ENCODE measurements around the gene OR51B5.
"Not testable (repeated sequence)": the region's sequence is repeated elsewhere in the genome, so short reads cannot be mapped to it uniquely, and the experiment has no call there.

Gene OR51B5

GRCh38 chr11:5366856-5367255 lies 23.5 kb upstream of the OR51B5 start:
- Histone ChIP-seq H3K4me1 (ENCODE audit: low read length) (peaks cover 24% of the 10 kb centered on the region), H3K9ac (ENCODE audit: low read length) (no peak overlapping the region), H3K36me3 (replicated peaks; ENCODE audit: low read depth, low read length) (no peaks in the 10 kb centered on the region), H4K20me1 (ENCODE audit: insufficient read depth, low read length) (no peaks in the 10 kb centered on the region), H2AFZ (ENCODE audit: low read depth, low read length) (no peak overlapping the region), H3K79me2 (ENCODE audit: low read length) (no peaks in the 10 kb centered on the region), H3K4me3 (ENCODE audit: low read length) (no peak overlapping the region), H3K9me3 (ENCODE audit: insufficient read depth, low read length) (no peaks in the 10 kb centered on the region), H3K27ac (ENCODE audit: low read length) (no peak overlapping the region), H3K4me2 (ENCODE audit: low read length) (no peak overlapping the region), H3K27me3 (ENCODE audit: low read depth, low read length) (no peaks in the 10 kb centered on the region)
- TF ChIP-seq EZH2phosphoT487 (IDR thresholded peaks at IDR 0.05; ENCODE audit: low read depth): no peak
- no peak for TF ChIP-seq CTCF (IDR thresholded peaks at IDR 0.05; ENCODE audit: low read depth, low read length)

DNA sequence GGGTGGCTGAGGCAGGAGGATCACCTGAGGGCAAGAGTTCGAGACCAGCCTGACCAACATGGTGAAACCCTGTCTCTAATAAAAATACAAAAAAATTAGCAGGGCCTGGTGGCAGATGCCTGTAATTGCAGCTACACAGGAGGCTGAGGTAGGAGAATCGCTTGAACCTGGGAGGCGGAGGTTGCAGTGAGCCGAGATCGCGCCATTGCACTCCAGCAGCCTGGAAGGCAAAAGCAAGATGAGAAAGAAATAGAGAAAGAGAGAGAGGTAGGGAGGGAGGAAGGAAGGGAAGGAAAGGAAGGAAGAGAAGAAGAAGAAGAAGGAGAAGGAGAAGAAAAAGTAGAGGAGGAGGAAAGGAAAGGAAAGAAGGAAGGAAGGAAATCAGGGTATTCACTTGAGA lies 23.0 kb upstream of the OR51B5 start:
- H3K27ac ChIP-seq (ENCODE audit: low read length); H4K20me1 ChIP-seq (ENCODE audit: insufficient read depth, low read length); H3K36me3 ChIP-seq (replicated peaks; ENCODE audit: low read depth, low read length); H3K4me3 ChIP-seq (ENCODE audit: low read length); H2AFZ ChIP-seq (ENCODE audit: low read depth, low read length); H3K4me2 ChIP-seq (ENCODE audit: low read length); H3K9ac ChIP-seq (ENCODE audit: low read length); H3K79me2 ChIP-seq (ENCODE audit: low read length); H3K9me3 ChIP-seq (ENCODE audit: insufficient read depth, low read length); H3K27me3 ChIP-seq (ENCODE audit: low read depth, low read length): not testable (repeated sequence)
- H3K4me1 ChIP-seq (ENCODE audit: low read length): peaks cover 24% of the 10 kb centered on the region

DNA sequence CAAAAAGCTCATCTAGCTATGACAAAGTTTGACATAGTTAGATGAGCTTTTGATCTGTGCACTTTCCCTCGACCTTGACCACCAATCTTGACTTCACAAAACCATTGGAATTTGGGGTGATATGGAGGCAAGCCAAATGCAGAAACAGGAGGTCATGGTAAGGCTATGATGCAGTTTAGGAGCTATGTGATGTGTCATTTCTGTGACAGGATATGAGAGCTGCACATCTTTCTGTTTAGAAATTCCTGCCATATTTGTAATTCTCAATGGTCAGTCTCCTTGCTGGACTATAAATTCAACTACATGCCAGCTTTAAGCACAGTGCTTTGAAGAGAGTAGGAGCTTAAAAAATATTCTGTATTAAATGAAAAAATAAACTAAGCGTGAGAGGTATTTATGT lies 20.9 kb upstream of the OR51B5 start:
- H3K9ac ChIP-seq (ENCODE audit: low read length): no peak overlapping the region
- H2AFZ ChIP-seq (ENCODE audit: low read depth, low read length): no peak overlapping the region
- H3K9me3 ChIP-seq (ENCODE audit: insufficient read depth, low read length): no peaks in the 10 kb centered on the region
- H4K20me1 ChIP-seq (ENCODE audit: insufficient read depth, low read length): no peaks in the 10 kb centered on the region
- H3K79me2 ChIP-seq (ENCODE audit: low read length): no peaks in the 10 kb centered on the region
- H3K4me3 ChIP-seq (ENCODE audit: low read length): no peak overlapping the region
- no peak overlapping the region for H3K4me2 ChIP-seq (ENCODE audit: low read length)
- H3K4me1 ChIP-seq (ENCODE audit: low read length): peaks cover 24% of the 10 kb centered on the region
- no peak for TF ChIP-seq CTCF (IDR thresholded peaks at IDR 0.05; ENCODE audit: low read depth, low read length)
- no peak for TF ChIP-seq EZH2phosphoT487 (IDR thresholded peaks at IDR 0.05; ENCODE audit: low read depth)
- no peak overlapping the region for H3K27ac ChIP-seq (ENCODE audit: low read length)
- H3K36me3 ChIP-seq (replicated peaks; ENCODE audit: low read depth, low read length): no peaks in the 10 kb centered on the region
- no peaks in the 10 kb centered on the region for H3K27me3 ChIP-seq (ENCODE audit: low read depth, low read length)

GRCh38 chr11:5363679-5364078 lies 20.4 kb upstream of the OR51B5 start:
- TF ChIP-seq CTCF (IDR thresholded peaks at IDR 0.05; ENCODE audit: low read depth, low read length) (no peak), EZH2phosphoT487 (IDR thresholded peaks at IDR 0.05; ENCODE audit: low read depth) (no peak)
- peaks cover 20% of the 10 kb centered on the region for H3K4me1 ChIP-seq (ENCODE audit: low read length)
- no peak overlapping the region for H3K9ac ChIP-seq (ENCODE audit: low read length)
- no peak overlapping the region for H3K4me3 ChIP-seq (ENCODE audit: low read length)
- H3K79me2 ChIP-seq (ENCODE audit: low read length): no peaks in the 10 kb centered on the region
- no peaks in the 10 kb centered on the region for H3K27me3 ChIP-seq (ENCODE audit: low read depth, low read length)
- H3K4me2 ChIP-seq (ENCODE audit: low read length): no peak overlapping the region
- no peaks in the 10 kb centered on the region for H3K36me3 ChIP-seq (replicated peaks; ENCODE audit: low read depth, low read length)
- no peak overlapping the region for H3K27ac ChIP-seq (ENCODE audit: low read length)
- no peaks in the 10 kb centered on the region for H3K9me3 ChIP-seq (ENCODE audit: insufficient read depth, low read length)
- H2AFZ ChIP-seq (ENCODE audit: low read depth, low read length): no peak overlapping the region
- no peaks in the 10 kb centered on the region for H4K20me1 ChIP-seq (ENCODE audit: insufficient read depth, low read length)
